ENCODE measurements around the gene SNX5. TPM values are rescaled to one million over a fixed set of nuclear protein-coding genes. Genes with fewer than 3 reads are reported as not detected.

The SNX5 gene
- total and polyA plus RNA-seq, 2 of the 8 experiments (the other 6 are each of a cell fraction or from before 2014, with no cell fraction given): 155 to 194 TPM

GRCh38 chr20:17896771-17897369 lies 71.7 kb downstream of the SNX5 start:
- Histone ChIP-seq H3K79me2 (ENCODE audit: control insufficient read depth in 1 of 2, insufficient read depth in 2 of 2, low read length in 2 of 2) (no peaks in the 10 kb centered on the region), H4K8ac (ENCODE audit: extremely low read depth, insufficient read depth, low read length) (no peak overlapping the region), H2BK120ac (replicated peaks; ENCODE audit: low read depth, low read length) (no peak overlapping the region), H3K56ac (replicated peaks; ENCODE audit: insufficient read length, low read depth, low read length) (no peak overlapping the region), H3K14ac (ENCODE audit: insufficient read length) (no peak overlapping the region), H3K23me2 (ENCODE audit: low read depth, low read length) (0 out of 2 replicates have a peak, but pooled peaks cover 3% of the 10 kb centered on the region), H2BK12ac (ENCODE audit: low read depth, low read length) (peak overlapping the region; percentile 1; the same call in 1 of the 2 replicates), H3K4ac (replicated peaks; ENCODE audit: insufficient read length, low read depth, low read length) (no peak overlapping the region), H3K18ac (ENCODE audit: extremely low read depth, low read length) (no peak overlapping the region), H3K79me1 (ENCODE audit: low read depth, low read length) (no peaks in the 10 kb centered on the region), H3K27me3 (replicated peaks in 1 of 4; ENCODE audit: control insufficient read depth in 3 of 4, extremely low read depth in 1 of 4, insufficient read depth in 3 of 4, low read length in 3 of 4) (no peaks in the 10 kb centered on the region; a peak in 1 of 7 replicates), H3K4me3 (ENCODE audit: extremely low read depth in 1 of 4, insufficient read depth in 2 of 4, low read depth in 3 of 4, low read length in 4 of 4) (no peak overlapping the region), H2BK5ac (ENCODE audit: low read depth, low read length) (no peak overlapping the region), H4K5ac (ENCODE audit: insufficient read length, low read depth, low read length) (no peak overlapping the region), H2BK20ac (ENCODE audit: low read length) (no peak overlapping the region; the same call in 1 of the 2 replicates), H4K91ac (replicated peaks; ENCODE audit: insufficient read length, low read length) (peak overlapping the region; percentile 1), H4K20me1 (replicated peaks in 1 of 2; ENCODE audit: control insufficient read depth in 1 of 2, insufficient read depth in 2 of 2, low read length in 2 of 2) (no peaks in the 10 kb centered on the region), H3K4me2 (ENCODE audit: insufficient read depth in 1 of 2, low read depth in 2 of 2, low read length in 2 of 2) (peak overlapping the region in 1 of 2 experiments; percentile 55; a peak in 1 of 4 replicates), H2AFZ (ENCODE audit: low read length) (no peak overlapping the region), H3K9ac (replicated peaks in 1 of 4; ENCODE audit: extremely low read depth in 1 of 4, low read depth in 3 of 4, low read length in 3 of 4) (no peak overlapping the region), H3K23ac (ENCODE audit: insufficient read length) (no peak overlapping the region), H3K36me3 (ENCODE audit: control insufficient read depth in 2 of 4, insufficient read depth in 4 of 4, low read length in 3 of 4) (no peaks in the 10 kb centered on the region), H3K4me1 (replicated peaks in 1 of 4; ENCODE audit: control insufficient read depth in 3 of 4, insufficient read depth in 4 of 4, low read length in 3 of 4) (peaks cover 6 to 19% (median 11%) of the 10 kb centered on the region in 4 experiments), H2BK15ac (ENCODE audit: low read length) (no peak overlapping the region), H2AK5ac (ENCODE audit: low read depth, low read length) (no peak overlapping the region), H3K9me3 (ENCODE audit: insufficient read depth in 2 of 2, low read depth in 1 of 2, low read length in 1 of 2) (no peaks in the 10 kb centered on the region), H3K27ac (ENCODE audit: low read depth, low read length) (no peak overlapping the region)
- CTCF ChIA-PET (ENCODE audit: partially characterized antibody): interaction anchor here (1.1 to 3.5 kb wide), 16 partner anchors 9 to 250 kb away, joined by 3 to 24 read pairs (median 7); partner anchors contain the start of gene RRBP1
- POLR2A ChIA-PET (ENCODE audit: partially characterized antibody): interaction anchor here (1.4 kb wide), 1 partner anchor 41 kb away, joined by 3 read pairs; no protein-coding TSS in a partner anchor
- 81% methylated on average over 3 of the region's 3 CpGs; no CpG with 5 or more reads in 1 of the 2 experiments for WGBS, 2 experiments (ENCODE audit: extremely low coverage in 1 of 2, insufficient coverage in 1 of 2, insufficient read length in 1 of 2, insufficient replicate concordance in 2 of 2, low coverage in 1 of 2, low lambda C conversion rate in 2 of 2, missing lambda C conversion rate in 1 of 2)
- no peak for DNase-seq (ENCODE audit: low read depth in 1 of 2, low spot score in 2 of 2)
- no peak for FAIRE-seq
- TF ChIP-seq FOSL1 (IDR thresholded peaks at IDR 0.05; ENCODE audit: insufficient read depth, low read depth, low read length): no peak
- TF ChIP-seq CTBP2 (IDR thresholded peaks at IDR 0.05; ENCODE audit: borderline replicate concordance, insufficient read depth, insufficient read length, low read length): no peak
- TF ChIP-seq HDAC2 (IDR thresholded peaks at IDR 0.05; ENCODE audit: borderline replicate concordance in 1 of 2, low read depth in 2 of 2, low read length in 2 of 2): no peak
- TF ChIP-seq EZH2 (IDR thresholded peaks at IDR 0.05; ENCODE audit: low read depth, low read length, severe bottlenecking): no peak
- no peak for TF ChIP-seq CEBPB (IDR thresholded peaks at IDR 0.05; ENCODE audit: low read depth, low read length)
- TF ChIP-seq SUZ12 (IDR thresholded peaks at IDR 0.05; ENCODE audit: low read length): no peak
- no peak for TF ChIP-seq KDM5A (IDR thresholded peaks at IDR 0.05; ENCODE audit: low read length)
- TF ChIP-seq TAF1 (IDR thresholded peaks at IDR 0.05; ENCODE audit: low read depth, low read length): no peak
- TF ChIP-seq EP300 (IDR thresholded peaks at IDR 0.05; ENCODE audit: borderline replicate concordance in 1 of 2, low read depth in 2 of 2, low read length in 2 of 2): no peak
